SK-N-SH (cell line): ENCODE measurements around the gene PRPF6. TPM values are rescaled to one million over a fixed set of nuclear protein-coding genes. Genes with fewer than 3 reads are reported as not detected.

ENCODE experiments used
- CTCF ChIA-PET: fragments of 300-600, 350-600 bp; formaldehyde crosslinking; extraction: SDS; loops from one replicate; lab custom pipeline; 2021; lab: Yijun Ruan, JAX
- POLR2A ChIA-PET: fragments of 350-600 bp; sonication (Branson Sonifier 250); formaldehyde crosslinking; extraction: SDS; loops from one replicate; lab custom pipeline; 2020; ENCODE audit warnings: antibody characterized with exemption, inconsistent platforms; lab: Yijun Ruan, JAX
- DNase-seq: peaks from one replicate; pipeline ENCODE4 v3.0.0; 2012
- H2AFZ ChIP-seq: fragments of 200-600 bp; sonication (generic); 2 replicates; pipeline ENCODE4 v1.8.1; 2016; ENCODE audit warnings: antibody characterized with exemption, mild to moderate bottlenecking, low read depth
- H3F3A ChIP-seq: fragments of 200-600 bp; sonication (generic); replicated peaks from 2 replicates; pipeline ENCODE3; 2016; ENCODE audit warnings: antibody characterized with exemption, mild to moderate bottlenecking; ENCODE audit not compliant: insufficient read depth
- H3K27ac ChIP-seq, 2 experiments: fragments of 200-500 bp in 1 of 2; fragments of 200-600 bp in 1 of 2; sonication (Bioruptor generic) in 1 of 2; sonication (generic), shearing (Covaris generic) in 1 of 2; 2 replicates each; pipeline versions ENCODE4 v1.5.1 to v1.6.1; 2014 to 2016; ENCODE audit warnings: low read depth in 2 of 2, inconsistent platforms in 1 of 2, low read length in 1 of 2, mild to moderate bottlenecking in 1 of 2, mixed read lengths in 1 of 2
- H3K27me3 ChIP-seq: fragments of 200-600 bp; sonication (generic), shearing (Covaris generic); 2 replicates; pipeline ENCODE4 v1.6.1; 2016; ENCODE audit warnings: mixed run types; ENCODE audit not compliant: insufficient read depth
- H3K36me3 ChIP-seq, 2 experiments: fragments of 200-500 bp in 1 of 2; fragments of 200-600 bp in 1 of 2; sonication (Bioruptor generic) in 1 of 2; sonication (generic) in 1 of 2; replicated peaks in 1 of 2; 2 replicates each; pipeline versions ENCODE3 to v1.5.1; 2014 to 2016; ENCODE audit warnings: low read length in 1 of 2, mild to moderate bottlenecking in 1 of 2; ENCODE audit not compliant: insufficient read depth in 2 of 2, control insufficient read depth in 1 of 2
- H3K4me1 ChIP-seq, 2 experiments: fragments of 200-500 bp in 1 of 2; fragments of 200-600 bp in 1 of 2; sonication (Bioruptor generic) in 1 of 2; sonication (generic), shearing (Covaris generic) in 1 of 2; 2 replicates each; pipeline versions ENCODE4 v1.5.1 to v1.6.1; 2014 to 2016; ENCODE audit warnings: low read depth in 1 of 2, low read length in 1 of 2, mixed run types in 1 of 2; ENCODE audit not compliant: insufficient read depth in 2 of 2, control insufficient read depth in 1 of 2
- H3K4me2 ChIP-seq: fragments of 200-600 bp; sonication (generic), shearing (Covaris generic); 2 replicates; pipeline ENCODE4 v1.6.1; 2017; ENCODE audit warnings: mixed run types
- H3K4me3 ChIP-seq, 2 experiments: fragments of 200-500 bp in 1 of 2; fragments of 200-600 bp in 1 of 2; sonication (Bioruptor generic) in 1 of 2; sonication (generic), shearing (Covaris generic) in 1 of 2; 2 replicates each; pipeline versions ENCODE4 v1.5.1 to v1.8.1; 2014 to 2016; ENCODE audit warnings: low read depth in 2 of 2, inconsistent platforms in 1 of 2, low read length in 1 of 2, mild to moderate bottlenecking in 1 of 2, mixed read lengths in 1 of 2, moderate library complexity in 1 of 2
- H3K79me2 ChIP-seq: fragments of 200-600 bp; sonication (generic); 2 replicates; pipeline ENCODE4 v1.8.1; 2017; ENCODE audit warnings: mild to moderate bottlenecking; ENCODE audit not compliant: insufficient read depth
- H3K9ac ChIP-seq: fragments of 200-600 bp; sonication (generic); 2 replicates; pipeline ENCODE4 v1.6.1; 2017; ENCODE audit warnings: mixed run types
- H3K9me2 ChIP-seq: fragments of 200-600 bp; sonication (generic); 2 replicates; pipeline ENCODE4 v1.6.1; 2017; ENCODE audit warnings: mixed run types
- H3K9me3 ChIP-seq: fragments of 200-600 bp; sonication (generic); 2 replicates; pipeline ENCODE4 v1.6.1; 2017; ENCODE audit warnings: mixed run types, mild to moderate bottlenecking, moderate library complexity
- H4K20me1 ChIP-seq: fragments of 200-600 bp; sonication (generic); 2 replicates; pipeline ENCODE4 v1.6.1; 2017; ENCODE audit warnings: mild to moderate bottlenecking, mixed run types; ENCODE audit not compliant: insufficient read depth
- CHD2 ChIP-seq: fragments of 150-350 bp; IDR thresholded peaks from 2 replicates; pipeline ENCODE4 v1.6.1; 2018; ENCODE audit warnings: low read length; ENCODE audit not compliant: partially characterized antibody
- FOSL2 ChIP-seq: IDR thresholded peaks from 2 replicates; pipeline ENCODE4 v1.4.0; 2012; ENCODE audit warnings: low read depth, mild to moderate bottlenecking, moderate library complexity, borderline replicate concordance
- FOXJ3 ChIP-seq: sonication (generic); formaldehyde crosslinking; IDR thresholded peaks from 2 replicates; pipeline ENCODE4 v1.5.1; 2020; ENCODE audit warnings: mild to moderate bottlenecking, missing genetic modification reagents
- FOXM1 ChIP-seq: IDR thresholded peaks from 2 replicates; pipeline ENCODE4 v1.4.0; 2012; ENCODE audit warnings: low read depth, mild to moderate bottlenecking
- GATA2 ChIP-seq: sonication (generic); formaldehyde crosslinking; IDR thresholded peaks from 2 replicates; pipeline ENCODE4 v1.5.0; 2020; ENCODE audit warnings: mild to moderate bottlenecking, missing genetic modification reagents
- MXI1 ChIP-seq: IDR thresholded peaks from 2 replicates; pipeline ENCODE4 v1.6.1; 2012; ENCODE audit warnings: mild to moderate bottlenecking, low read depth, low read length, improper control_type of control experiment
- NRF1 ChIP-seq: IDR thresholded peaks from 2 replicates; pipeline ENCODE4 v1.6.1; 2012; ENCODE audit warnings: low read depth, mild to moderate bottlenecking, low read length
- RFX5 ChIP-seq: IDR thresholded peaks from 2 replicates; pipeline ENCODE4 v1.6.1; 2012; ENCODE audit warnings: mild to moderate bottlenecking, improper control_type of control experiment, low read length
- SIN3A ChIP-seq: IDR thresholded peaks from 2 replicates; pipeline ENCODE4 v1.6.1; 2012; ENCODE audit warnings: low read depth, mild to moderate bottlenecking, low read length, moderate library complexity, borderline replicate concordance
- SMC3 ChIP-seq: IDR thresholded peaks from 2 replicates; pipeline ENCODE4 v1.6.1; 2012; ENCODE audit warnings: low read depth, low read length, improper control_type of control experiment
- TCF12 ChIP-seq: IDR thresholded peaks from 2 replicates; pipeline ENCODE4 v1.4.0; 2012
- WGBS: methylation state at CpG from one replicate; pipeline ENCODE4 v1.1.6; 2017; ENCODE audit warnings: low lambda C conversion rate; 5-methylcytosine and 5-hydroxymethylcytosine counted together
- polyA plus RNA-seq, 3 experiments: library from polyadenylated mRNA; depleted of rRNA; stranded (reverse); fragments of >200 nt; gene quantifications; 2 replicates each; pipeline ENCODE4 v1.2.3, GENCODE V29; 2012
- TF ChIP-seq, protein P1 (sequence below): IDR thresholded peaks from 2 replicates; pipeline ENCODE4; 2012
- TF ChIP-seq, protein P2 (sequence below): fragments of 200-600 bp; sonication (generic); IDR thresholded peaks from 2 replicates; pipeline ENCODE4 v1.6.1; 2017; ENCODE audit warnings: antibody characterized with exemption, mild to moderate bottlenecking, moderate library complexity
- TF ChIP-seq, protein P3 (sequence below): IDR thresholded peaks from 2 replicates; pipeline ENCODE4 v1.4.0; 2012; ENCODE audit warnings: low read depth
- TF ChIP-seq, protein P4 (sequence below): IDR thresholded peaks from 2 replicates; pipeline ENCODE4 v1.4.0; 2012; ENCODE audit warnings: low read depth, borderline replicate concordance

PRPF6 gene
- polyA plus RNA-seq, 1 of the 3 experiments (the other 2 are of a cell fraction), result 59.1 TPM

DNA sequence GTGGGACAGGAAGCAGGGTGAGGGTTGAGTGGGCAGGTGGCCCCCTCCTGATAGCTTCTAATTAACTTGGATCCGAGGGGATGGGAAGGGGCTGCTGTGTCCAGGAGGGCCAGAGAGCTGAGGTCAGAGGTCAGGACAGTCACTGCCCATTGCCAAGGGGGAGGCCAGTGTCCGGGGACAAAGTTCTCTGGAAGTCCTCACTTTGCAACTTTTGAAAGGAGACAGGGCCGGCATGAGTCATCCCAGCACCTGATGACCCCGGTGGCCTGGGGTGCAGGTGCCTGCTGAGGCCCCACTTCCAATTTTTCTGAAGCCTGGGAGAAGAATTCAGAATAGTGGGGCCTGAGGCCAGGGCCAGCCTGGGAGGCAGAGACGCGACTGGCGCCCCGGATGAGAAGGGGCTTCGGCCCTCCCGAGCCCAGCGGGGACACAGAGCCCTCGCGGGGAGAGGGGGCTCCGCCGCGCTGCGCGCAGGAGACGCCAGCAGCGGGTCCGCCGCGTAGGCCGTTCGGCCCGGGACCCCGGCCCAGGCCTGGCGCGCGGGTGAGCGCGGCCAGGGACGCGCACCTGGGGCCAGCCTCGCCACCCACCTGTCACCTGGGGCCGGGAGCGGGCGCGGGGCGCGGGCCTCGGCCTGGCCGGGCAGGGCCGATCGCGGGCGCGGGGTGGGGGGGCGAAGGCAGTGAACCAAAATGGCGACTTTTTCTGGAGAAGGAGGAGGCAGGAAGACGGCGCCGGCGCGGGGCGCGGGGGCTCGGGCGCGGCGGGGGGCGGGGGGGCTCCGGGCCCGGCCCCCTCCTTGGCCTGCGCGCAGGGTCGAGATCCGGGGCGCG lies 11.8 kb upstream of the PRPF6 start:
- 7% methylated on average over 17 of the region's 70 CpGs for WGBS
- no peak overlapping the region for H2AFZ ChIP-seq
- POLR2A ChIA-PET, result no interaction called here

DNA sequence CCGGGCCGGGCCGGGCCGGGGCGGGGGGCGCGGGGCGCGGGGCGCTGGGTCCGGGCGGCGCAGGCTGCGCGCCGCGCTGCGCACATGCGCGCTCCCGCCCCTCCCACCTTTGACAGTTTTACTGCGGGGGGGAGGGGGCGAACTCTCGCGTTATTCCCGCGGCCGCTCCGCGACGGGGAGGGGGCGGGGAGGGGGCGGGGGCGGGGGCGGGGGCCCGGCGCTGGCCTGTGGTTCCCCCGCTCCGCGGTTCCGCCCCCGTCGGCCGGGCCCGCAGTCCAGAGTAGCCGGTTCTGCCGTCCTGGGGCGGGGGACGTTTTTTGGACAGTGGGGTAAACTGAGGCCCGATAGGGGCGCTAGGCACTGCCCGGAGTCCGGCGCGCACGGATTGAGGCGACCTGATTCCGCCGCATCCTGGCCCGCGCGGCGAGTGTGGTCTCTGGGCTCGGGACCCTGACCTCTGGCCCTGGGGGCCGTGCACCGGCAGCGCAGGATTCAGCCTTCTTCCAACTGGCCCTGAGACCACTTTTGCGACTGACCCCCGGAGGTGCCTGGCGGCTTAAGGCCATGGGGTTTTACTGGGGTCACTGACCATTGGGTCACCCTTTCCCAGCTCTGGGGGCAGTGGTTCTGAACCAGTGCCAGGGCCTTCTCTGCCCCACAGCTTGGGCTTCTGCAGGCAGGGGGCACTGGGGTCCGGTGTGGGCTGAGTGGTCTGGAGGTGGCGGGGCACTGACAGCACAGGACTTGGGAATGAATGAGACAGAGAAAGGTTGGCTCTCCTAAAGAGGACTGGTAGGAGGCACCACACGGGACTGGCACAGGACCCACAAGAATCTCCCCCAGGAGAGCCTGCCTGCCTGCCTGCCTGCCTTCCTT lies 10.9 kb upstream of the PRPF6 start, which contains the start of gene ZNF512B:
Gene ZNF512B, minus strand, starts transcription at position 93 of the 876 bp plus-strand sequence. CDS start 1,980 bp downstream, outside the sequence.
- Histone ChIP-seq H3K79me2 (peaks cover 15% of the 10 kb centered on the region), H3K4me3 (peak within 1 kb of the TSS; percentile 77 to 81), H2AFZ (peak within 1 kb of the TSS; percentile 76; the same call in 1 of the 2 replicates), H3K27ac (peak within 1 kb of the TSS; percentile 27 to 64; a peak in 3 of 4 replicates), H3K27me3 (no peaks in the 10 kb centered on the region), H3K4me2 (peak within 1 kb of the TSS; percentile 99), H3K9ac (peak within 1 kb of the TSS; percentile 83), H3K9me2 (no peaks in the 10 kb centered on the region), H3K9me3 (no peaks in the 10 kb centered on the region), H3K36me3 (peaks cover 0 to 23% of the 10 kb centered on the region in 2 experiments), H3K4me1 (peaks cover 7 to 18% of the 10 kb centered on the region in 2 experiments; a peak in 2 of 4 replicates), H3F3A (no peaks in the 10 kb centered on the region), H4K20me1 (no peaks in the 10 kb centered on the region)
- ChIA-PET CTCF (interaction anchor here (0.6 kb wide), 1 partner anchor 69 kb away, joined by 3 read pairs; no protein-coding TSS in a partner anchor), POLR2A (no interaction called here)
- WGBS, result 0% methylated on average over 5 of the region's 73 CpGs
- TF ChIP-seq RFX5, result no peak
- TF ChIP-seq, protein P1, sequence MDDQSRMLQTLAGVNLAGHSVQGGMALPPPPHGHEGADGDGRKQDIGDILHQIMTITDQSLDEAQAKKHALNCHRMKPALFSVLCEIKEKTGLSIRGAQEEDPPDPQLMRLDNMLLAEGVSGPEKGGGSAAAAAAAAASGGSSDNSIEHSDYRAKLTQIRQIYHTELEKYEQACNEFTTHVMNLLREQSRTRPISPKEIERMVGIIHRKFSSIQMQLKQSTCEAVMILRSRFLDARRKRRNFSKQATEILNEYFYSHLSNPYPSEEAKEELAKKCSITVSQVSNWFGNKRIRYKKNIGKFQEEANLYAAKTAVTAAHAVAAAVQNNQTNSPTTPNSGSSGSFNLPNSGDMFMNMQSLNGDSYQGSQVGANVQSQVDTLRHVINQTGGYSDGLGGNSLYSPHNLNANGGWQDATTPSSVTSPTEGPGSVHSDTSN, result no peak
- peak; percentile 98 for TF ChIP-seq CHD2
- TF ChIP-seq, protein P2, sequence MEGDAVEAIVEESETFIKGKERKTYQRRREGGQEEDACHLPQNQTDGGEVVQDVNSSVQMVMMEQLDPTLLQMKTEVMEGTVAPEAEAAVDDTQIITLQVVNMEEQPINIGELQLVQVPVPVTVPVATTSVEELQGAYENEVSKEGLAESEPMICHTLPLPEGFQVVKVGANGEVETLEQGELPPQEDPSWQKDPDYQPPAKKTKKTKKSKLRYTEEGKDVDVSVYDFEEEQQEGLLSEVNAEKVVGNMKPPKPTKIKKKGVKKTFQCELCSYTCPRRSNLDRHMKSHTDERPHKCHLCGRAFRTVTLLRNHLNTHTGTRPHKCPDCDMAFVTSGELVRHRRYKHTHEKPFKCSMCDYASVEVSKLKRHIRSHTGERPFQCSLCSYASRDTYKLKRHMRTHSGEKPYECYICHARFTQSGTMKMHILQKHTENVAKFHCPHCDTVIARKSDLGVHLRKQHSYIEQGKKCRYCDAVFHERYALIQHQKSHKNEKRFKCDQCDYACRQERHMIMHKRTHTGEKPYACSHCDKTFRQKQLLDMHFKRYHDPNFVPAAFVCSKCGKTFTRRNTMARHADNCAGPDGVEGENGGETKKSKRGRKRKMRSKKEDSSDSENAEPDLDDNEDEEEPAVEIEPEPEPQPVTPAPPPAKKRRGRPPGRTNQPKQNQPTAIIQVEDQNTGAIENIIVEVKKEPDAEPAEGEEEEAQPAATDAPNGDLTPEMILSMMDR, result peak; percentile 15; the same call in 1 of the 2 replicates
- TF ChIP-seq, protein P3, sequence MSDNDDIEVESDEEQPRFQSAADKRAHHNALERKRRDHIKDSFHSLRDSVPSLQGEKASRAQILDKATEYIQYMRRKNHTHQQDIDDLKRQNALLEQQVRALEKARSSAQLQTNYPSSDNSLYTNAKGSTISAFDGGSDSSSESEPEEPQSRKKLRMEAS, result peak; percentile 56
- TF ChIP-seq GATA2 (CRISPR knock-in tag), result no peak
- TF ChIP-seq SIN3A, result peak; percentile 88; the same call in 1 of the 2 replicates
- TF ChIP-seq TCF12, result no peak
- TF ChIP-seq SMC3, result no peak
- TF ChIP-seq NRF1, result peak; percentile 52
- no peak for TF ChIP-seq FOXJ3 (CRISPR knock-in tag)
- TF ChIP-seq FOXM1, result no peak
- TF ChIP-seq MXI1, result peak; percentile 62; the same call in 1 of the 2 replicates
- TF ChIP-seq, protein P4, sequence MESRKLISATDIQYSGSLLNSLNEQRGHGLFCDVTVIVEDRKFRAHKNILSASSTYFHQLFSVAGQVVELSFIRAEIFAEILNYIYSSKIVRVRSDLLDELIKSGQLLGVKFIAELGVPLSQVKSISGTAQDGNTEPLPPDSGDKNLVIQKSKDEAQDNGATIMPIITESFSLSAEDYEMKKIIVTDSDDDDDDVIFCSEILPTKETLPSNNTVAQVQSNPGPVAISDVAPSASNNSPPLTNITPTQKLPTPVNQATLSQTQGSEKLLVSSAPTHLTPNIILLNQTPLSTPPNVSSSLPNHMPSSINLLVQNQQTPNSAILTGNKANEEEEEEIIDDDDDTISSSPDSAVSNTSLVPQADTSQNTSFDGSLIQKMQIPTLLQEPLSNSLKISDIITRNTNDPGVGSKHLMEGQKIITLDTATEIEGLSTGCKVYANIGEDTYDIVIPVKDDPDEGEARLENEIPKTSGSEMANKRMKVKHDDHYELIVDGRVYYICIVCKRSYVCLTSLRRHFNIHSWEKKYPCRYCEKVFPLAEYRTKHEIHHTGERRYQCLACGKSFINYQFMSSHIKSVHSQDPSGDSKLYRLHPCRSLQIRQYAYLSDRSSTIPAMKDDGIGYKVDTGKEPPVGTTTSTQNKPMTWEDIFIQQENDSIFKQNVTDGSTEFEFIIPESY, result peak; percentile 96
- peak; percentile 97 for DNase-seq

More for the DNA sequence above, 11.8 kb upstream of the PRPF6 start:
- peaks cover 0 to 28% of the 10 kb centered on the region in 2 experiments for H3K36me3 ChIP-seq
- H3K4me2 ChIP-seq, result peak overlapping the region; percentile 95
- no peaks in the 10 kb centered on the region for H3F3A ChIP-seq
- peak; percentile 86 for DNase-seq
- H3K9ac ChIP-seq, result peak overlapping the region; percentile 83
- no peaks in the 10 kb centered on the region for H3K9me2 ChIP-seq
- H4K20me1 ChIP-seq, result no peaks in the 10 kb centered on the region
- TF ChIP-seq TCF12 (no peak), FOSL2 (no peak)
- H3K9me3 ChIP-seq, result no peaks in the 10 kb centered on the region
- H3K4me1 ChIP-seq, result peaks cover 7 to 17% of the 10 kb centered on the region in 2 experiments; a peak in 2 of 4 replicates
- CTCF ChIA-PET, result no interaction called here
- H3K27ac ChIP-seq, result peak overlapping the region; percentile 27 to 60; a peak in 3 of 4 replicates
- H3K79me2 ChIP-seq, result peaks cover 15% of the 10 kb centered on the region
- peak overlapping the region; percentile 77 to 81 for H3K4me3 ChIP-seq
- no peaks in the 10 kb centered on the region for H3K27me3 ChIP-seq
